ENCODE results near the gene LLGL2. TPM values are rescaled to one million over a fixed set of nuclear protein-coding genes. Genes with fewer than 3 reads are reported as not detected.

The LLGL2 gene
- total RNA-seq, 2 experiments from 2014 or later = 12.6 to 21.6 TPM

DNA sequence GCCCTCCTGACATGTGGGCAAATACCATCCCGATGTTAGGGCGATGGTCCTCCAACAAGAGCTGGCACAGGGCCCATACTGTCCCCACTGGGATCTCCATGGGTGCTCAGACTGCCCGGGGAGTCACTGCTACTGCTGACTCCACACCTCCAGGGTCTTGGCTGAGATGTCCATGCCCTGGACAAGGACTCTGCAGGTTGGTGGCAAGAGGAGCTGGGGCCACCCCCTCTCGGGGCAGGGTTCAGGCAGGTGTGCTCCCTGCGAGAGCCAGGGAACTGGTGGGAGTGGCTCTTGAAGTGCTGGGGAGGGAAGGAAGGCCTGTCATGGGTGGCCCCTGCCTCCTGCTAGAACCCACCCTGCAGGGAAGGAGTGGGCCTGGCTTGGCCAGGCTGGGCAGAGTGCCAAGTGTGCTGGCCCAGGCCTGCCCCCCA lies 16.6 kb upstream of the LLGL2 start:
- DNase-seq (ENCODE audit: low spot score) = no peak
- Histone ChIP-seq H3K9me3 (ENCODE audit: low read length) (no peaks in the 10 kb centered on the region), H3K4me2 (ENCODE audit: low read length) (no peak overlapping the region), H3K79me2 (ENCODE audit: insufficient read depth, low read depth, low read length) (no peaks in the 10 kb centered on the region), H3K27ac (ENCODE audit: low read depth, low read length, poor library complexity, severe bottlenecking) (no peak overlapping the region), H3K9me2 (ENCODE audit: insufficient read depth, low read length) (no peaks in the 10 kb centered on the region), H3K36me3 (ENCODE audit: insufficient read depth, low read length) (no peaks in the 10 kb centered on the region), H2AFZ (ENCODE audit: low read length) (no peak overlapping the region), H3K4me3 (ENCODE audit: low read depth, low read length, poor library complexity, severe bottlenecking) (no peak overlapping the region), H4K20me1 (ENCODE audit: insufficient read depth, low read length) (no peaks in the 10 kb centered on the region), H3K4me1 (ENCODE audit: insufficient read depth, low read length, poor library complexity, severe bottlenecking) (no peaks in the 10 kb centered on the region)
- no TSS peak for BruUV-seq (replicated peaks)
- intact Hi-C loops (cut with micrococcal nuclease; ENCODE audit: unreplicated experiment) = no loop called here
- ChIA-PET POLR2A (interaction anchor here (0.5 kb wide), 1 partner anchor 184 kb away, joined by 3 read pairs; no protein-coding TSS in a partner anchor), CTCF (ENCODE audit: unreplicated experiment) (interaction anchor here (0.6 kb wide), 1 partner anchor 19 kb away, joined by 3 read pairs; no protein-coding TSS in a partner anchor)
- TF ChIP-seq CTCF (conservative IDR thresholded peaks at IDR 0.05; ENCODE audit: low read length) (no peak), EZH2phosphoT487 (IDR thresholded peaks at IDR 0.05; ENCODE audit: borderline replicate concordance, low read depth, low read length) (no peak)

DNA sequence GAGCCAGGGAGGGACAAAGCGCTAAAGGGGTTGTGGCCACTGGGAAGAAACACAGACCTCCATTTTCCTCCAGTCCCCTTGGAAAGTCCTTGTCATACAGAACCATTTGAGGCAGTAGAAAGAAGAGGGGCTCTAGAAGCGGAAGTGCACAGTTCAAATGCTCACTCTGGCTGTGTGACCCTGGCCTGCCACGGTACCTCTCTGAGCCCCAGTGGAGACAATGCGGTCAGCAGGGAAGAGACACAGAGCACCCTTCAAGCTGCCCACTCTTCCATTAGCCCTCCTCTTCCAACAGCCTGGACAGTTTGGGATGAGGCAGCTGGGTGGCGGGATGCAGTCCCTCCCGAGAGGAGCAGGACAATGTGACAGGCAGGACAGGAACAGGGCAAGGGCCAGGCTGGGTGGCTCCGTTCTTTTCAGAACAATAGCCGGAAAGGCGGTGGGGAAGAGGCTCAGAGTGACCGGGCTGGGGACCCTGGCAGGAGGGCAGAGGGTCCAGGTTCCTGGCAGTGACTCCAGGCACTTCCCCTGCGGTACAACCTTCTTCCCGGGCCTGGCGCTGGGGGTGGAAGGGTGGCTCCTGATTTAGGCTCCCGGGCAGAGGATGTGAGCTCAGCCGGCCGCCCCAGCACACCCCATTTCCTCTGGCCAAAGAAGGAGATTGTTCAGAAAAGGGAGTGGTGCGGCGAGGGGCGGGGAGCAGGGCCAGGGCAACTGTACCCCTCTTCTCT lies 15.8 kb upstream of the LLGL2 start:
- H3K9me2 ChIP-seq (ENCODE audit: insufficient read depth, low read length) = no peaks in the 10 kb centered on the region
- no peaks in the 10 kb centered on the region for H3K9me3 ChIP-seq (ENCODE audit: low read length)
- H4K20me1 ChIP-seq (ENCODE audit: insufficient read depth, low read length) = no peaks in the 10 kb centered on the region
- no TSS peak for BruUV-seq (replicated peaks)
- H3K4me2 ChIP-seq (ENCODE audit: low read length) = no peak overlapping the region
- H3K4me3 ChIP-seq (ENCODE audit: low read depth, low read length, poor library complexity, severe bottlenecking) = no peak overlapping the region
- POLR2A ChIA-PET = no interaction called here
- no peak for TF ChIP-seq EZH2phosphoT487 (IDR thresholded peaks at IDR 0.05; ENCODE audit: borderline replicate concordance, low read depth, low read length)
- no peak for TF ChIP-seq CTCF (conservative IDR thresholded peaks at IDR 0.05; ENCODE audit: low read length)
- no peak overlapping the region for H2AFZ ChIP-seq (ENCODE audit: low read length)
- no peaks in the 10 kb centered on the region for H3K4me1 ChIP-seq (ENCODE audit: insufficient read depth, low read length, poor library complexity, severe bottlenecking)
- no peaks in the 10 kb centered on the region for H3K79me2 ChIP-seq (ENCODE audit: insufficient read depth, low read depth, low read length)
- H3K36me3 ChIP-seq (ENCODE audit: insufficient read depth, low read length) = no peaks in the 10 kb centered on the region
- H3K27ac ChIP-seq (ENCODE audit: low read depth, low read length, poor library complexity, severe bottlenecking) = no peak overlapping the region
- no peak for DNase-seq (ENCODE audit: low spot score)
- CTCF ChIA-PET (ENCODE audit: unreplicated experiment) = no interaction called here
- intact Hi-C loops (cut with micrococcal nuclease; ENCODE audit: unreplicated experiment) = no loop called here

GRCh38 chr17:75511270-75511609 lies 14.3 kb upstream of the LLGL2 start:
- no peak overlapping the region for H2AFZ ChIP-seq (ENCODE audit: low read length)
- DNase-seq (ENCODE audit: low spot score) = no peak
- intact Hi-C loops (cut with micrococcal nuclease; ENCODE audit: unreplicated experiment) = no loop called here
- no peak overlapping the region for H3K27ac ChIP-seq (ENCODE audit: low read depth, low read length, poor library complexity, severe bottlenecking)
- no TSS peak for BruUV-seq (replicated peaks)
- H4K20me1 ChIP-seq (ENCODE audit: insufficient read depth, low read length) = no peaks in the 10 kb centered on the region
- TF ChIP-seq CTCF (conservative IDR thresholded peaks at IDR 0.05; ENCODE audit: low read length) (no peak), EZH2phosphoT487 (IDR thresholded peaks at IDR 0.05; ENCODE audit: borderline replicate concordance, low read depth, low read length) (no peak)
- peaks cover 11% of the 10 kb centered on the region for H3K4me1 ChIP-seq (ENCODE audit: insufficient read depth, low read length, poor library complexity, severe bottlenecking)
- H3K9me3 ChIP-seq (ENCODE audit: low read length) = no peaks in the 10 kb centered on the region
- POLR2A ChIA-PET = interaction anchor here (0.5 kb wide), 1 partner anchor 82 kb away, joined by 3 read pairs; no protein-coding TSS in a partner anchor
- no peak overlapping the region for H3K4me3 ChIP-seq (ENCODE audit: low read depth, low read length, poor library complexity, severe bottlenecking)
- no peak overlapping the region for H3K4me2 ChIP-seq (ENCODE audit: low read length)
- no peaks in the 10 kb centered on the region for H3K79me2 ChIP-seq (ENCODE audit: insufficient read depth, low read depth, low read length)
- CTCF ChIA-PET (ENCODE audit: unreplicated experiment) = no interaction called here
- no peaks in the 10 kb centered on the region for H3K9me2 ChIP-seq (ENCODE audit: insufficient read depth, low read length)
- no peaks in the 10 kb centered on the region for H3K36me3 ChIP-seq (ENCODE audit: insufficient read depth, low read length)
